CD4-positive, alpha-beta T cell (primary cell): ENCODE measurements around the gene TMEM106B. TPM values are rescaled to one million over a fixed set of nuclear protein-coding genes. Genes with fewer than 3 reads are reported as not detected.

Source experiments
- ATAC-seq: fragments of 200-7000 bp; cut with Tn5 transposase; one replicate; pipeline ENCODE4 v1.10.0; 2022; ENCODE audit warnings: mild to moderate bottlenecking; ENCODE audit not compliant: poor library complexity
- CTCF ChIA-PET: fragments of 350-600 bp; sonication (Branson Sonifier 250); formaldehyde crosslinking; loops from one replicate; lab custom pipeline; 2021; ENCODE audit warnings: antibody characterized with exemption, inconsistent platforms; lab: Charles Lee
- POLR2A ChIA-PET: fragments of 350-600 bp; sonication (Branson Sonifier 250); formaldehyde crosslinking; loops from one replicate; lab custom pipeline; 2021; ENCODE audit warnings: antibody characterized with exemption, inconsistent platforms; lab: Charles Lee
- DNase-seq, 14 experiments: peaks; one replicate each; pipeline ENCODE4 v3.0.0-alpha.2; 2013 to 2020; ENCODE audit warnings: mixed read lengths in 2 of 14
- H3K27ac ChIP-seq, 2 donors: one replicate each; pipeline versions ENCODE4 v1.5.1 to v1.7.0; 2013; ENCODE audit warnings: low read length in 2 of 2, low read depth in 1 of 2, mild to moderate bottlenecking in 1 of 2
- H3K27me3 ChIP-seq, 2 experiments: 1 replicate in 1 of 2; 2 replicates in 1 of 2; pipeline versions ENCODE4 v1.6.1 to v1.7.0; 2013; ENCODE audit warnings: low read length in 2 of 2, control low read depth in 1 of 2, mild to moderate bottlenecking in 1 of 2, moderate library complexity in 1 of 2; ENCODE audit not compliant: insufficient read depth in 2 of 2, control insufficient read depth in 1 of 2
- H3K36me3 ChIP-seq: one replicate; pipeline ENCODE4 v1.6.1; 2013; ENCODE audit warnings: low read length, control low read depth; ENCODE audit not compliant: insufficient read depth
- H3K4me1 ChIP-seq: one replicate; pipeline ENCODE4 v1.6.1; 2013; ENCODE audit warnings: low read length, control low read depth; ENCODE audit not compliant: insufficient read depth
- H3K4me3 ChIP-seq: one replicate; pipeline ENCODE4 v1.5.1; 2013; ENCODE audit warnings: mild to moderate bottlenecking, low read length, moderate library complexity
- H3K9me3 ChIP-seq, 2 experiments: 1 replicate in 1 of 2; 2 replicates in 1 of 2; pipeline versions ENCODE4 v1.6.1 to v1.7.0; 2013; ENCODE audit warnings: low read length in 2 of 2, mild to moderate bottlenecking in 2 of 2, control low read depth in 1 of 2, moderate library complexity in 1 of 2; ENCODE audit not compliant: control insufficient read depth in 1 of 2, insufficient read depth in 1 of 2
- H3K27ac Mint-ChIP-seq: one replicate; pipeline ENCODE4 v1.8.0; 2020; ENCODE audit warnings: mixed read lengths
- H3K27me3 Mint-ChIP-seq: one replicate; pipeline ENCODE4 v1.8.0; 2021; ENCODE audit warnings: mixed read lengths
- H3K36me3 Mint-ChIP-seq: one replicate; pipeline ENCODE4 v1.8.0; 2021; ENCODE audit warnings: low read depth, mixed read lengths
- H3K4me1 Mint-ChIP-seq: one replicate; pipeline ENCODE4 v1.8.0; 2021; ENCODE audit warnings: low read depth, mixed read lengths
- H3K4me3 Mint-ChIP-seq: one replicate; pipeline ENCODE4 v1.8.0; 2020; ENCODE audit warnings: mild to moderate bottlenecking, mixed read lengths
- H3K9me3 Mint-ChIP-seq: one replicate; pipeline ENCODE4 v1.8.0; 2020; ENCODE audit warnings: mixed read lengths
- CTCF ChIP-seq: fragments of 200-600 bp; IDR thresholded peaks from one replicate; pipeline ENCODE4 v1.8.0; 2022; ENCODE audit warnings: antibody characterized with exemption, mild to moderate bottlenecking
- intact Hi-C, 2 experiments: fragments of 100-400 bp; cut with DNase I in 1 of 2; cut with micrococcal nuclease in 1 of 2; formaldehyde crosslinking; loops; one replicate each; pipeline versions ENCODE4 v1.15.1 to v1.9.0; 2023 to 2025; cut with DNase I, micrococcal nuclease
- total RNA-seq, 174 experiments: library from RNA in 2 of 174; stranded (reverse) in 2 of 174; gene quantifications; one replicate each; pipeline ENCODE4 v1.2.3 and lab custom pipeline; 2021 to 2026

Gene TMEM106B
- total RNA-seq, 2 experiments from 2014 or later, result 16.9 to 17.5 TPM

DNA sequence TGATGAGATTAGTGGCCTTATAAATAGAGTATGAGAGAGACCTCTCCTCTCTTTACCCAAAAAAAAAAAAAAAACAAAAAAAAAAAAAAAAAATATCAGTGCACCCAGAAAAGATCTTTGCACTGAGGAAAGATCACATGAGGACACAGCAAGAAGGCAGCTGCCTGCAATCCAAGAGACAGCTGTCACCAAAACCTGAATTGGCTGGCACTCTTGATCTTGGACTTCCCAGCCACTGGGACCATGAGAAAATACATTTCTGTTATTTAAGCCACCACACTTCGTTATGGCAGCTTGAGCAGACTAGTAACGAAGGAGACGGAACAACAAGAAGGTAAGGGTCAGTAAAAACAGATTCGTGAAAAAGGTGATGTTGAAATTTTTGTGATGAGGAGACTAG lies 47.0 kb downstream of the TMEM106B start:
- no peak for TF ChIP-seq CTCF
- CTCF ChIA-PET, result interaction anchor here (0.6 to 1.1 kb wide), 4 partner anchors 35 to 429 kb away, joined by 3 to 4 read pairs (median 3); no protein-coding TSS in a partner anchor
- DNase-seq (peak in 1 of 14 experiments; percentile 13), ATAC-seq (no peak)
- Mint-ChIP-seq H3K27me3 (no peaks in the 10 kb centered on the region), H3K9me3 (no peaks in the 10 kb centered on the region), H3K4me3 (no peak overlapping the region), H3K27ac (no peak overlapping the region), H3K4me1 (no peaks in the 10 kb centered on the region), H3K36me3 (no peaks in the 10 kb centered on the region)
- no peaks in the 10 kb centered on the region for H3K9me3 ChIP-seq
- H3K4me1 ChIP-seq, result peaks cover 12% of the 10 kb centered on the region
- POLR2A ChIA-PET, result interaction anchor here (0.5 to 2.6 kb wide), 6 partner anchors 8 to 1318 kb away, joined by 3 to 36 read pairs (median 3); partner anchors contain the start of gene TMEM106B
- no peaks in the 10 kb centered on the region for H3K27me3 ChIP-seq
- intact Hi-C loops, result loop anchor here in 1 of 2 experiments (2.0 kb wide), 1 partner anchor 47 kb away; the partner anchor contains the start of gene TMEM106B
- H3K27ac ChIP-seq, result peak overlapping the region; percentile 37 to 75
- H3K4me3 ChIP-seq, result peak overlapping the region; percentile 44
- H3K36me3 ChIP-seq, result no peaks in the 10 kb centered on the region

DNA sequence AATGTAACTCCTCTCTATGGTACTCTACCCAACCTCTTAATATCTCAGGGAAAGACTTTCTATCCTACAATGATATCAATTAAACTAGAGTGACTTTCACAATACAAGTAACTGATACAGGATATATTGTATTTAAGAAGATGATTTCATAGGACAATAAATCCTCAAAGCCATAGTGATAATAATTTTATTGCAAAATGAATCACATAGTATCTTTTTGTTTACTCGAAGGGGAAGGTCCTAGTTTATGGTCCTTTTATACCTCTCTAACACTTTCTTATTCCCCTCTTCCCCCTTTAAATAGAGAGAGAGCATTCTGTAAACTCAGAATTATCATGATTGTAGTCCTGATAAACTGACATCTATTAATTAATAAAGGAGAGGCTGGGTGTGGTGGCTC lies 56.4 kb downstream of the TMEM106B start:
- H3K9me3 ChIP-seq, result peaks cover 0 to 9% of the 10 kb centered on the region in 2 experiments
- no peaks in the 10 kb centered on the region for H3K4me1 ChIP-seq
- Mint-ChIP-seq H3K27ac (no peak overlapping the region), H3K4me1 (no peaks in the 10 kb centered on the region), H3K36me3 (no peaks in the 10 kb centered on the region), H3K4me3 (no peak overlapping the region), H3K9me3 (no peaks in the 10 kb centered on the region), H3K27me3 (no peaks in the 10 kb centered on the region)
- no peak for ATAC-seq
- no peaks in the 10 kb centered on the region for H3K27me3 ChIP-seq
- intact Hi-C loops, result no loop called here
- no peak overlapping the region for H3K27ac ChIP-seq
- no peak for DNase-seq
- POLR2A ChIA-PET, result no interaction called here
- H3K4me3 ChIP-seq, result no peak overlapping the region
- H3K36me3 ChIP-seq, result no peaks in the 10 kb centered on the region
- CTCF ChIA-PET, result no interaction called here
- TF ChIP-seq CTCF, result no peak

DNA sequence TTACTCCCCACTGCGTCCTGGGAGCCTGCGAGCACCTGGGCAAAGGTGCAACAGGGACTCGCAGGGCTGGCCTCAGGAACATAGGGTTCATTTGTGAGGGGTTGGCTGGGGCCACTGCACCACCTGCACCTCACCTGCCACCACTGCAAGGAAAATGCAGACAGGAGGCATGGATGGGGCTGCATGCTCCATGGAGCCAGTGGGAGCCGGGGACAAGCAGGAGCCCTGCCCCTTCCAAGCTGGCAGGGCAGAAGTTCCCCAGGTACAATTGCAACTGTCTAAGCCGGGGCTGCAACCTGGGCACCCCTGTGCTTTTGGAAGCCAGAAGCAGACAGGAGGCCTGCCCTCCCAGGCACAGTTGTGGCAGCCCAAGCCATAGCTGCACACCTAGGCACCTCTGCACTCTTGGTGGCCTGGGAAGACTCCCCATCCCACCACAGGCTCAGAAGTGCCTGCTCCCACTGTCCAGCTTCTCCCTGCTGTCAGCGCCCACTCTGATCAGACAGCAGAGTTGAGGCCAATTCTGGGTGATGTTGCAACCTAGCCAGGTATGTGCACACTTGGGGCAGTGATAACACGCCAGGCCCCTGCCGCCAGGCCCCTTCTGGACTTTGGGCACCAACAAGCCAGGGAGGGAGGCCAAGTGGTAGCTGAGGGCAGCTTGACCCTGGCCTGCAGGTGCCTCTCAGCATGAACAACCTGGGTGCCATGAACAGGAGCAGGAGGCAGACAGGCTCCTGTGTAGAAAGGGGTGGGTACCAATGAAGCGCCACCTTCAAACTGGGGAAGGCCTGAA lies 58.2 kb downstream of the TMEM106B start:
- no peak overlapping the region for H3K27ac Mint-ChIP-seq
- no peak overlapping the region for H3K4me3 ChIP-seq
- H3K9me3 ChIP-seq, result peaks cover 0 to 9% of the 10 kb centered on the region in 2 experiments
- H3K4me3 Mint-ChIP-seq, result no peak overlapping the region
- H3K36me3 ChIP-seq, result no peaks in the 10 kb centered on the region
- H3K4me1 ChIP-seq, result no peaks in the 10 kb centered on the region
- no peak for TF ChIP-seq CTCF
- intact Hi-C loops, result no loop called here
- no peaks in the 10 kb centered on the region for H3K4me1 Mint-ChIP-seq
- ChIA-PET POLR2A (no interaction called here), CTCF (no interaction called here)
- no peaks in the 10 kb centered on the region for H3K36me3 Mint-ChIP-seq
- H3K27ac ChIP-seq, result no peak overlapping the region
- no peaks in the 10 kb centered on the region for H3K27me3 Mint-ChIP-seq
- no peak for ATAC-seq
- H3K27me3 ChIP-seq, result no peaks in the 10 kb centered on the region
- DNase-seq, result no peak
- H3K9me3 Mint-ChIP-seq, result no peaks in the 10 kb centered on the region
